GM18858 (cell line): ENCODE measurements around the gene PRKACB.
"Not testable (repeated sequence)": the region's sequence is repeated elsewhere in the genome, so short reads cannot be mapped to it uniquely, and the experiment has no call there.

Experiments used
- ATAC-seq: cut with Tn5 transposase; IDR thresholded peaks from one replicate; pipeline ENCODE4 v1.9.1; 2021; ENCODE audit not compliant: unreplicated experiment

PRKACB gene

GRCh38 chr1:84214115-84214956, 70.3 kb downstream of the PRKACB start:
- ATAC-seq, result no peak

- no peak for ATAC-seq
Measured at GRCh38 chr1:84217239-84217638, 73.2 kb downstream of the PRKACB start.

- ATAC-seq, result no peak
Measured at GRCh38 chr1:84223751-84224432, 79.8 kb downstream of the PRKACB start.

- ATAC-seq, result no peak
Measured at GRCh38 chr1:84224905-84225304, 80.8 kb downstream of the PRKACB start.

- no peak for ATAC-seq
Measured at GRCh38 chr1:84225646-84226045, 81.6 kb downstream of the PRKACB start.

GRCh38 chr1:84232676-84233075, 88.6 kb downstream of the PRKACB start:
- ATAC-seq, result not testable (repeated sequence)

- no peak for ATAC-seq
Measured at GRCh38 chr1:84236256-84236655, 92.2 kb downstream of the PRKACB start.

GRCh38 chr1:84242641-84243040, 98.6 kb downstream of the PRKACB start:
- no peak for ATAC-seq

GRCh38 chr1:84245563-84245962, 101.5 kb downstream of the PRKACB start:
- ATAC-seq, result no peak

GRCh38 chr1:84246213-84246612, 102.1 kb downstream of the PRKACB start:
- ATAC-seq, result no peak

- ATAC-seq, result no peak
Measured at GRCh38 chr1:84247425-84248220, 103.6 kb downstream of the PRKACB start.

GRCh38 chr1:84250668-84251067, 106.6 kb downstream of the PRKACB start:
- ATAC-seq, result no peak

GRCh38 chr1:84253036-84253435, 109.0 kb downstream of the PRKACB start:
- no peak for ATAC-seq

GRCh38 chr1:84253891-84254290, 109.8 kb downstream of the PRKACB start:
- no peak for ATAC-seq

GRCh38 chr1:84254703-84255238, 110.7 kb downstream of the PRKACB start:
- ATAC-seq, result no peak

GRCh38 chr1:84255582-84255981, 111.5 kb downstream of the PRKACB start:
- ATAC-seq, result no peak

- no peak for ATAC-seq
Measured at GRCh38 chr1:84257617-84258016, 113.5 kb downstream of the PRKACB start.

- ATAC-seq, result no peak
Measured at GRCh38 chr1:84259376-84259775, 115.3 kb downstream of the PRKACB start.

- no peak for ATAC-seq
Measured at GRCh38 chr1:84259989-84260388, 115.9 kb downstream of the PRKACB start.

GRCh38 chr1:84260852-84261518, 116.9 kb downstream of the PRKACB start:
- no peak for ATAC-seq

GRCh38 chr1:84264961-84265360, 120.9 kb downstream of the PRKACB start:
- no peak for ATAC-seq
